Gastrocnemius medialis (tissue), 4 donors: ENCODE data around the gene AKR1B15.

Experiments
- CTCF ChIP-seq, 5 experiments: fragments of 450-650 bp in 3 of 5; fragments of 200-600 bp in 2 of 5; sonication (generic) in 2 of 5; IDR thresholded peaks in 4 of 5; conservative IDR thresholded peaks in 1 of 5; 1 replicate in 4 of 5; 2 replicates in 1 of 5; pipeline ENCODE4 v1.5.1; 2016 to 2019; ENCODE audit warnings: antibody characterized with exemption in 5 of 5, mild to moderate bottlenecking in 3 of 5, moderate library complexity in 3 of 5
- POLR2A ChIP-seq, 2 donors: fragments of 450-650 bp; IDR thresholded peaks; one replicate each; pipeline ENCODE4 v1.6.1; 2017; ENCODE audit warnings: antibody characterized with exemption in 2 of 2, mild to moderate bottlenecking in 2 of 2, moderate library complexity in 2 of 2

- TF ChIP-seq CTCF (IDR thresholded peaks at IDR 0.05 in 4 of 5, conservative IDR thresholded peaks at IDR 0.05 in 1 of 5) (no peak), POLR2A (IDR thresholded peaks at IDR 0.05) (no peak)
Observed at GRCh38 chr7:134549366-134549765, 456 bp downstream of the AKR1B15 start.
